ENCODE data around the gene FRMD5. TPM values are rescaled to one million over a fixed set of nuclear protein-coding genes. Genes with fewer than 3 reads are reported as not detected.

Gene FRMD5
- total RNA-seq, 1 donor from 2014 or later, result not detected

GRCh38 chr15:43880406-43881194 is 314.5 kb downstream of the FRMD5 start:
- Mint-ChIP-seq H3K27me3 (ENCODE audit: unreplicated experiment) (no peaks in the 10 kb centered on the region), H3K4me3 (ENCODE audit: unreplicated experiment) (no peak overlapping the region), H3K4me1 (ENCODE audit: unreplicated experiment) (no peaks in the 10 kb centered on the region), H3K9me3 (ENCODE audit: unreplicated experiment) (no peaks in the 10 kb centered on the region), H3K36me3 (ENCODE audit: unreplicated experiment) (no peaks in the 10 kb centered on the region), H3K27ac (ENCODE audit: unreplicated experiment) (no peak overlapping the region)
- no peak for TF ChIP-seq CTCF (IDR thresholded peaks at IDR 0.05)
- DNase-seq (ENCODE audit: extremely low spot score, unreplicated experiment), result no peak

- Mint-ChIP-seq H3K27ac (ENCODE audit: unreplicated experiment) (no peak overlapping the region), H3K4me3 (ENCODE audit: unreplicated experiment) (no peak overlapping the region)
These were observed 315.4 kb downstream of the FRMD5 start for GRCh38 chr15:43879386-43880355.

GRCh38 chr15:43878446-43878845 is 316.6 kb downstream of the FRMD5 start:
- Mint-ChIP-seq H3K4me3 (ENCODE audit: unreplicated experiment) (no peak overlapping the region), H3K4me1 (ENCODE audit: unreplicated experiment) (no peaks in the 10 kb centered on the region), H3K36me3 (ENCODE audit: unreplicated experiment) (no peaks in the 10 kb centered on the region), H3K27me3 (ENCODE audit: unreplicated experiment) (no peaks in the 10 kb centered on the region), H3K27ac (ENCODE audit: unreplicated experiment) (no peak overlapping the region), H3K9me3 (ENCODE audit: unreplicated experiment) (no peaks in the 10 kb centered on the region)
- no peak for DNase-seq (ENCODE audit: extremely low spot score, unreplicated experiment)
- no peak for TF ChIP-seq CTCF (IDR thresholded peaks at IDR 0.05)

More at GRCh38 chr15:43879386-43880355, 315.4 kb downstream of the FRMD5 start:
- Mint-ChIP-seq H3K27me3 (ENCODE audit: unreplicated experiment) (no peaks in the 10 kb centered on the region), H3K4me1 (ENCODE audit: unreplicated experiment) (no peaks in the 10 kb centered on the region), H3K9me3 (ENCODE audit: unreplicated experiment) (no peaks in the 10 kb centered on the region), H3K36me3 (ENCODE audit: unreplicated experiment) (no peaks in the 10 kb centered on the region)
- DNase-seq (ENCODE audit: extremely low spot score, unreplicated experiment), result no peak
- no peak for TF ChIP-seq CTCF (IDR thresholded peaks at IDR 0.05)

- no peak overlapping the region for H3K4me3 Mint-ChIP-seq (ENCODE audit: unreplicated experiment)
- no peaks in the 10 kb centered on the region for H3K27me3 Mint-ChIP-seq (ENCODE audit: unreplicated experiment)
- H3K4me1 Mint-ChIP-seq (ENCODE audit: unreplicated experiment), result no peaks in the 10 kb centered on the region
- H3K27ac Mint-ChIP-seq (ENCODE audit: unreplicated experiment), result no peak overlapping the region
- no peak for DNase-seq (ENCODE audit: extremely low spot score, unreplicated experiment)
- H3K36me3 Mint-ChIP-seq (ENCODE audit: unreplicated experiment), result no peaks in the 10 kb centered on the region
- no peak for TF ChIP-seq CTCF (IDR thresholded peaks at IDR 0.05)
- H3K9me3 Mint-ChIP-seq (ENCODE audit: unreplicated experiment), result no peaks in the 10 kb centered on the region
These were observed 317.7 kb downstream of the FRMD5 start for GRCh38 chr15:43877371-43877770.

- H3K9me3 Mint-ChIP-seq (ENCODE audit: unreplicated experiment), result no peaks in the 10 kb centered on the region
These were observed 318.2 kb downstream of the FRMD5 start for GRCh38 chr15:43876872-43877271.

More at GRCh38 chr15:43876872-43877271, 318.2 kb downstream of the FRMD5 start:
- no peak for TF ChIP-seq CTCF (IDR thresholded peaks at IDR 0.05)
- no peak overlapping the region for H3K4me3 Mint-ChIP-seq (ENCODE audit: unreplicated experiment)
- no peaks in the 10 kb centered on the region for H3K27me3 Mint-ChIP-seq (ENCODE audit: unreplicated experiment)
- H3K27ac Mint-ChIP-seq (ENCODE audit: unreplicated experiment), result no peak overlapping the region
- no peak for DNase-seq (ENCODE audit: extremely low spot score, unreplicated experiment)
- H3K4me1 Mint-ChIP-seq (ENCODE audit: unreplicated experiment), result no peaks in the 10 kb centered on the region
- no peaks in the 10 kb centered on the region for H3K36me3 Mint-ChIP-seq (ENCODE audit: unreplicated experiment)

Measured in osteocyte (in vitro differentiated cells).